LHCN-M2 (cell line): ENCODE results near the gene ID3. TPM values are rescaled to one million over a fixed set of nuclear protein-coding genes. Genes with fewer than 3 reads are reported as not detected.

ENCODE experiments used
- DNase-seq: peaks from one replicate; pipeline ENCODE4 v3.0.0-alpha.2; 2012; ENCODE audit warnings: low read depth
- polyA plus RNA-seq: library from polyadenylated mRNA; unstranded; fragments of >200 nt; gene quantifications from one replicate; pipeline ENCODE4 v1.2.1, GENCODE V29; 2012; ENCODE audit warnings: missing spikeins
- total RNA-seq: library from RNA; depleted of rRNA; stranded (reverse); fragments of >200 nt; gene quantifications from 2 replicates; pipeline ENCODE4 v1.2.3, GENCODE V29; 2014; rRNA removed

ID3 gene, protein sequence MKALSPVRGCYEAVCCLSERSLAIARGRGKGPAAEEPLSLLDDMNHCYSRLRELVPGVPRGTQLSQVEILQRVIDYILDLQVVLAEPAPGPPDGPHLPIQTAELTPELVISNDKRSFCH
- 335 and 553 TPM in 2 replicates for total RNA-seq
- polyA plus RNA-seq: 331 TPM

DNA sequence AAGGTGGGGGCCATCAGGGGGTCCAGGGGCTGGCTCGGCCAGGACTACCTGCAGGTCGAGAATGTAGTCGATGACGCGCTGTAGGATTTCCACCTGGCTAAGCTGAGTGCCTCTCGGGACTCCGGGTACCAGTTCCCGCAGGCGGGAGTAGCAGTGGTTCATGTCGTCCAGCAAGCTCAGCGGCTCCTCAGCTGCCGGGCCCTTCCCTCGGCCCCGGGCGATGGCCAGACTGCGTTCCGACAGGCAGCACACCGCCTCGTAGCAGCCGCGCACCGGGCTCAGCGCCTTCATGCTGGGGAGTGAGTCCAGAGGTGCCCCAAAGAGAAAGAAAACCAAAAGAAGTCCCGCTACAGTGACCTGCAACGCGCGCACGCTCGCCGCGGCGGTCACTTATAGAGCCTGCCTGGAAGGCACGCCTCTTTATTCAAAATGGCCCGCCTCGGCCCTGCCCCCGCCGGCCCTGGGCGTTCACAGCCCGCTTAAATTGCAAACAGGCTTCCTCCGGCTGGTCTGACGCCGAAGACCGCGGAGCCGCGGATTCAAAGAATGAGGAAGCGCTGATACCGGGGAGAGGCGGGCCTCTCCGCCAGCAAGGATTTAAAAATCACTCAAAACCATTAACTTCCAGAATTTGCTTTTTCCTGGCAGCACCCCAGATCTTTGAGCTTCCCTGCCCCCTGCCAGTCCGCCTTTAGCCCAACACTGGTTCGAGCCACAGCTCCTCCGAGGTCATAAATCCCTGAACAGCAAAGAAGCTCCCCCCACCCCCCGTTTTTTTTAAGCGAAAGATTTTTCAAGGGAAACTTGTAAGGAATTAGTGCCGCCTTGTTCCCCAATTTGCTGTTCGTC lies at the start of gene ID3:
TSS of gene ID3 (minus strand) at position 366 of the 849 bp plus-strand sequence. CDS start at position 291, 75 bp downstream.
- DNase-seq: peak; percentile 98

DNA sequence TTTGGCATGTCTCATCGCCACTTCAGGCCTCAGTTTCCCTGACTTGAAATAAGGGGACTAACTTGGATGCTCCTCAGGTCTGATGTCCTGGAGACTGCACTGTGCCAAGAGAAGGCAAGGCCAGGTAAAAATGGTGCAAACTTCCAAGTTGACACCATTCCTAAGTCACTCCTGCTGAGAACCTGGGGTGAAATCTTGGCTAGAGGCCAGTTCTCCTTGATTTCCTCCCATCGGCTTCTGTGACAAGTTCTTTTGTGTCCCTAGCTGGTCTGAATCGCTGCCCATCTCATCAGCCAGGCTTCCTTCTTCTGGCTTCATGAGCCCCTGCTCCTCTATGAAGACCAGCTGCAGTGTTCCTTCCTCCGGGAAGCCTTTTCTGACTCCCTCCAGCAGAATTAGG lies 48.6 kb upstream of the ID3 start:
- DNase-seq: no peak

DNA sequence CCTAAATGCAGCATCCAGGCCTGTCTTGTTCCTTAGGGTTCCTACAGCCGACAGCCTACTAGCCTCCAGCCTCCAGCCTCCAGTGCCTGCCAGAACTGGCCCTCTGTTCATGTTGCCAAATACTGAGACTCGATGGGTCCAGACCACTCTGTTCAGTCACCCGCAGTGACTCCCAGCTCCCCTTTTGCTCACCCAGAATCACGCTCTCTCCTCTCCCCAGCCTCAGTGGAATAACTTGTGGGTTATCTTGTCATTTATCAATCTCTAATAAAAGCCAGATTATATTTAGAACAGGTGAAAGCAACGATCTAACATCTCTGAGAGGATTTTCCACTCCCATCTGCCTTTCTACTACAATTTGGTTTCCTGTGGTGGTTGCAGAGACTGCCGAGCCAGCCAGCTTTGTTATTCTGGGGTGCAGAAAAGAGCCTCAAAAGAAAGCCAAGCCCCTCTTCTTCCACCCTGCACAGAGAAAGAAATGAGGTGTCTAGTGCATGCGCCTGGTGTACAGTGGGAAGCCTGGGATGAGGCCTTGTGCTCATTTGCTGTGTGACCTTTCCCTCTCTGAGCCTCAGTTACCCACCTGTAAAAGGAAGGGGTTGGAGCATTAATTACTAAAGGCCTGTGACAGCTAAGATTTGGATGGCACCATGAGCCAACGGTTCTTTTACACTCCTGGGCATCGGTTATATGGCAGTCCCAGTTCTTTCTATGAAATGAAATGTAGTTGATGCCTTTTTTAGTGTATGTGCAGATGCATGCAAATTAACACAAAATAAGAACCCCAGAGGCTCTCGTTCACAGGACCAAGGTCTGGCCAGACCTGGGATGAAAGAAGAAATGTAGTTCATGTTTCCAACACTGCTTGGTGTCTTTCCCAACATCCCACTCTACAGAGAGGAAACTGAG lies 42.9 kb upstream of the ID3 start:
- no peak for DNase-seq

GRCh38 chr1:23601135-23601967 lies 42.0 kb upstream of the ID3 start:
- peak; percentile 69 for DNase-seq

DNA sequence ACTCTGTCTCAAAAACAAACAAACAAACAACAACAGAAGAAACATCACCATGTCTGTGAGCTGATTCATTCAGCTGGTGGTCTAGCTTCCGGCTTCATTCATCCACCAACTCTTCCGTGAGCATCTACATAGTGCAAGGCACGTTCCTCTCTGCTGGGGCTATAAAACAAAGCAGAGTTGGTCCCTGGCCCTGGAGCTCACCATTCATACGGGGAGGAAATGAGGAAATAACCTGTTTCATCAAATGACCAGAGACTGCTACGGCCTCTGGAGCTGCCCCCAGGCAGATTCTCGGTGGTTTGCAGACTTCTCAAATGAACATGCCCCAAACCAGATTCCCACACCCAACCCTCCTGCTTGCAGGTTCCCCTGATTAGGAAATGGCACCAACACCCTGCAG lies 41.0 kb upstream of the ID3 start:
- DNase-seq: no peak

GRCh38 chr1:23599125-23599524 lies 39.8 kb upstream of the ID3 start:
- no peak for DNase-seq

- no peak for DNase-seq
Observed at GRCh38 chr1:23598424-23598823, 39.1 kb upstream of the ID3 start.

DNA sequence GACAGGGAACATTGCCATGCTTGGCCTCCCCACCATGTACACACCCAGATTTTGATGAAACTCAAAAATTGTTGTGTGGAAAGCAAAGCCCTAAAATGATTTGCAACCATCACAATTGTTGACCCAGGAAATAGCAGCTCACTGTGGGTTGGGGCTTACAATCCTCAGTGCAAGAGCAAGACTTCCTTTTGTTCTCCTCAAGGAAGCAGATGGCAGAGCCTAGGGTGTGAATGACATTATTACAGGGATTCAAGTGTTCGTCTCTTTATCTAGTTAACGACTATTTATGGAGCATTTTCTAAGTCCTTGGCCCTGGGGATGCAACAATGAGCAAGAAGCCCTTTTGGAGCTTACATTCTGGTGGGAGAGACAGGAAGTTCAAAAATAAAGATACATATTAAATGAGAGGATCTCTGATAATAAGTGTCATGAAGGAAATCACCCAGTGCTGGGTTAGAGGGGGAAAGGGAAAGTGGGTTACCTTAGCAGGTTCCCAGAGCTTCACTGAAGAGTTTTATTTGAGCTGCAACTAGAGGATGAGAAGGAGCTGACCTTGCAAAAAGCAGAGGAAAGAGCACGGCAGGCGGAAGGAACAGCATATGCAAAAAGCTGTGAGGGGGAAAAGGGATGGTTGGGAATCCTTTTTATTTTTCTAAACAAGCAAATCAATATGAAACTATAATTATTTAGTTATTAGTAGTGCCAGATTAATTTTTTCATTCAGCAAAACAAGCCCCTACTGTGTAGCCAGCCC lies 38.5 kb upstream of the ID3 start:
- no peak for DNase-seq

DNA sequence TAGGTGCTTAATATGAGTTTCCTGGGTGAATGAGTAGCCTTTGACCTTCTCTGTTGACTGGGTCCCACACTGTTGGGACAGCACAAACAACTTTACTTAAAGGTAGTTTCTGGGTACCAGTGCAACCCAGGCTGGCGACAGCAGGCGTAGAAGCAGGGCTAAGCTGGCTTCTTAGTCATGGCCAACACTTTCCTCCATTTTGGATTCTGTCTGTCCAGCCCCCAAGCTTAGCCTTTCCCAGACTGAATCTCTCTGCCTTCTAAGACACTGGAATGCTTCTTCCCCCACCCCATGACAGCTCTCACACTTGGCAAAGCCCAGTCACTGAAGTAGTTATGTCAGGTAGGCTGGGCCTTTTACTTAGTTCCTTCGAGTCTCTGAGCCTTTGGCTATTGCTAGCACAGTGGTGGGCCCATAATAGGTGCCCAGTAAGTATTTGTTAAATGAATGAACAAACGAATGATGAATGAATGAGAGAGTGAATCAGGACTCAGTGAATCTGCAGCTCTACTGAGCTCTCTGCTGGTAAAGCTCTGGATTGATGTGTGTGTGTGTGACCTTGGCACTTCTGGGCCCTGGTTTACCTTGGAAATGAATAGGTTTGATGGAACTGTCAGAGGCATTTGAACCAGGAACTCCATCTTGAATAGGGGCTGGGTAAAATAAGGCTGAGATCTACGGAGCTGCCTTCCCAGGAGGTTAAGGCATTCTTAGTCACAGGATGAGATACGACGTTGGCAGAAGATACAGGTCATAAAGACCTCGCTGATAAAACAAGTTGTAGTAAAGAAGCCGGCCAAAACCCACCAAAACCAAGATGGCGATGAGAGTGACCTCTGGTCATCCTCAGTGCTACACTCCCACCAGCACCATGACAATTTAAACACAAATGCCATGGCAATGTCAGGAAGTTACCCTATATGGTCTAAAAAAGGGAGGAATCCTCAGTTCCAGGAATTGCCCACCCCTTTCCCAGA lies 37.4 kb upstream of the ID3 start:
- no peak for DNase-seq

DNA sequence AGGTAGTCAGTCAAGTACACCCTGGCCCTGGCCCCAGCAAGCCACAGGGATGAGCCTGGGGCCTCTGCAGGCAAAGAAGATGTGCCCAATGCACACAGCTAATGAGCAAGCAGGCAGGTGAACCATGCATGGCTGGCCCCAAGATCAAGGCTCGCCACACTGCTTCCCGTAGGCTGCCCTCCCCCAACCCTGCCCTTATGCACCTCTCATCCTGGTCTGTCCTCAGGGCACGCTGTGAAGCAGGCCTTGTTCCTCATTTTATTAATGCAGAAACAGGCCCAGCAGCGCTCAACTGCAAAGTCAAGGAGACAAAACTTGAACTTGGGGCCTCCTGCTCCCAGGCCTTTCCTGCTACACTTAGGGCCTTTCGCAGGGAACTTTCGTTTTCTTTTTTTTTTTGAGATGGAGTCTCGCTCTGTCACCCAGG lies 35.6 kb upstream of the ID3 start:
- DNase-seq: no peak

- DNase-seq: no peak
Observed at GRCh38 chr1:23594149-23594907, 35.0 kb upstream of the ID3 start.

GRCh38 chr1:23593556-23594148 lies 34.4 kb upstream of the ID3 start:
- no peak for DNase-seq

GRCh38 chr1:23593042-23593521 lies 33.8 kb upstream of the ID3 start:
- DNase-seq: no peak

DNA sequence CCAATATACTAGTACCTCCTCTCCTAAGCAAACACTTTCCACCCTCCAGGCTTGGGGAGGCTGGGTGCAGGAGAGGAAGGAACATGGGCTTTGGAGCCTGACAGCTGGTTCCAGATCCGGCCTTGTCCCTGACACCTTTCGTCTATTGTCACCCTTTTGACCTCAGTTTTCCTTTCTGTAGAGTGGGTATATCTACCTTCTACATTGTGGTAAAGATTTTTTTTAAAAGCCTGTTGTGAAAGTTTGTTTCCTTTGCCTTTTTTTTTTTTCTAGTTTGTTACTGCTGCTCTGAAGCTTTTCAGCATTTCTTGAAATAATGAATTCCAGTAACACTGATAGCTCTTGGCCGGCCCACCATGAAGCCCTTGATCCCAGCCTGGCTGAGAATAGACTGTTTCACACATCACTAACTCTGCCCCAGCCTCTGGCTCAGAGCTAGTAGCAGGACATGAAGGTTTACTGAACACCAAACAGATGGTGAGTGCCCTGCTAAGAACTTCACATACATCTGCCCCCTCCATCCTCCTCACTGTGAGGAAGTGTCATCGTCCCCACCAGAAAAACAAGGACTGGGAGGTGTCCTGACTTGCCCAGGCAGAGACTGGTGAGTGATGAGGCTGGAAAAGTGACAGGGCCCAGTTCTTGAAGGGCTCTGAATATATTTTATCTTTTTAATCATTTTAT lies 33.0 kb upstream of the ID3 start:
- no peak for DNase-seq

DNA sequence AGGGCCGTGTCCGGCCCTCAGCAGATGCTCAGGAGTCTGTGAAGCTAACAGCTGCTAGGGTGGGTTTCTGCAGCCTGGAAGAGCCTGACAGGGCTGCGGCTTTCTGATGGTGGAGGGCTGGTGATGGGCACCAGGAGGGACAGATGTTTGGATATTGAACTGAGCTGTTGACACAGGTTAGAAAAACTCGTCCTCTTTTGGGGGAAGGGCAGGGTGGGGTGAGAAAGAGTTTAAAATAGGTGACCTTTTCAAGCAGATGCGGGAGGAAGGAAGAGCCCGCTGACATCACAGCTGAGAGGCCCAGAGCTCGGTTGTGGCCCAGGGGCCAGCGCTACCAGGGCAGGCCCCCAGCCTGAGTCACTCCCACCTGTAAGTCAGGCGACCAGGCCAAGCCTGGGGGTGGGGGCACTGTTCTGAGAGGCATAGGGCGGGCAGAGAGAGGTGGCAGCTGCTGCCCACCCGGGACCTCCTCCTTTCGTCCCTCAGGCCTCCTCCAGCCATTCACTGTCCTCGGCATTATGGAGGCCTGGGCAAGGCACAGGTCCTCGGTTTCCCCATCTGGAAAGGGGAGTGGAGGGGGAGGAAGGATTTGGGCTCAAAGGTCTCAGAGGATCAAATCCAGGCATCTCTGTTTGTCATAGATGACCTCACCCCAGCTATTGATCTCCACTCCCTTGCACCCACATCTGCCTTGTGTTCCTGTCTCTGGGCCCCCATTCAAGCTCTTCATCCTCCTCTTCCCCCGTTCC lies 32.3 kb upstream of the ID3 start:
- no peak for DNase-seq

DNA sequence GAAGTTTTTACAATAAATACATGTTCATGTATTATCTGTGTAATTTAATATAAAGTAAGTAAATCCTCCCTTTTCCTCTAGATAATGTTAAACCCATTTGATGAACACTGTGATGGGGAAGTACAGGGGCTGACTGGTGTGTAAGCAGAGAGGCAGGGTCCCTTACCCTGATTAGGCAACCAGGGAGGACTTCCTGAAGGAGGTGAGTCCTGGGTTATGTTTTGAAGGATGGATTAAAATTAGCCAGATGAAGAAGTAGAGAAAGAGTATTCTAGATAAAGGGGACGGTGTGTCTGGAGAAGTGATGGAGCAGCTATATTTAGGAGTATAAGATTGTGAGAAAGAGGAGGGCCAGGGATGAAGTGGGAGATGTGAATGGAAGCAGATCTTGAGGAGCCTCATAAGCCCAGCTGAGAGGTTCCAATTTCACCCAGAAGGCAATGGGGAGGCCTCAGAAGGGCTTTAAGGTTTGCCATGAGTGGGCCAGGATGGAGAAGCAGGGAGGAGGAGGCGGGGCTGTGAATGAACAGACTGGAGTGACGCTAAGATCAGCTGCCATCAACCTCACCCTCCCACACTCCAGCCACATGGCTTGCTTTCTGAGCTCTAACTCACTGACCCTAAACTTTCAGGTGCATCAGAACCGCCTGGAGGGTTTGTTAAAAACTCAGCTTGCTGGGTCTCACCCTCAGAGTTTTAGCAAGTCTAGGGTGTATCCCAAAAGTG lies 30.9 kb upstream of the ID3 start:
- DNase-seq: no peak
